HepG2 (cell line): ENCODE measurements around the gene RANGRF. TPM values are rescaled to one million over a fixed set of nuclear protein-coding genes. Genes with fewer than 3 reads are reported as not detected.

Experiments
- ATF7 ChIP-seq, 2 experiments: fragments of 450-650 bp in 1 of 2; sonication (generic) in 1 of 2; formaldehyde crosslinking in 1 of 2; IDR thresholded peaks; 2 replicates each; pipeline versions ENCODE4 v1.4.0 to v1.6.1; 2016 to 2020; ENCODE audit warnings: antibody characterized with exemption in 1 of 2, mild to moderate bottlenecking in 1 of 2, missing genetic modification reagents in 1 of 2
- CENPX ChIP-seq: sonication (generic); formaldehyde crosslinking; IDR thresholded peaks from 2 replicates; pipeline ENCODE4 v1.9.0; 2021; ENCODE audit warnings: mild to moderate bottlenecking, missing genetic modification reagents, moderate library complexity
- CREM ChIP-seq, 2 experiments: sonication (generic) in 1 of 2; formaldehyde crosslinking in 1 of 2; IDR thresholded peaks; 2 replicates each; pipeline versions ENCODE4 v1.4.0 to v1.6.1; 2016 to 2020; ENCODE audit warnings: antibody characterized with exemption in 1 of 2, mild to moderate bottlenecking in 1 of 2, missing genetic modification reagents in 1 of 2
- KDM4B ChIP-seq: sonication (generic); formaldehyde crosslinking; IDR thresholded peaks from 2 replicates; pipeline ENCODE4 v1.4.0; 2020; ENCODE audit warnings: missing genetic modification reagents
- MEIS2 ChIP-seq: sonication (generic); formaldehyde crosslinking; IDR thresholded peaks from 2 replicates; pipeline ENCODE4 v1.9.0; 2021; ENCODE audit warnings: mild to moderate bottlenecking, missing genetic modification reagents
- MLLT10 ChIP-seq: sonication (generic); formaldehyde crosslinking; IDR thresholded peaks from 2 replicates; pipeline ENCODE4 v1.4.0; 2020; ENCODE audit warnings: missing genetic modification reagents
- NFE2L2 ChIP-seq: fragments of 150-350 bp; IDR thresholded peaks from 2 replicates; pipeline ENCODE4 v1.6.1; 2014; ENCODE audit warnings: low read length
- ZKSCAN5 ChIP-seq: sonication (generic); formaldehyde crosslinking; IDR thresholded peaks from 2 replicates; pipeline ENCODE4 v1.5.1; 2020; ENCODE audit warnings: mild to moderate bottlenecking, missing genetic modification reagents
- ZNF431 ChIP-seq: sonication (generic); formaldehyde crosslinking; IDR thresholded peaks from 2 replicates; pipeline ENCODE4 v1.9.0; 2022; ENCODE audit warnings: missing genetic modification reagents, low read depth, mild to moderate bottlenecking, borderline replicate concordance
- ZNF878 ChIP-seq: sonication (generic); formaldehyde crosslinking; IDR thresholded peaks from 2 replicates; pipeline ENCODE4 v1.8.1; 2023; ENCODE audit warnings: mild to moderate bottlenecking, missing genetic modification reagents, moderate library complexity
- polyA plus RNA-seq, 8 experiments: library from polyadenylated mRNA; depleted of rRNA in 3 of 8; stranded (reverse) in 7 of 8; unstranded in 1 of 8; fragments of >200 nt; fragmentation: Illumina TruSeq in 4 of 8; extraction: Trizol in 4 of 8; gene quantifications; 2 replicates each; pipeline versions ENCODE4 v1.2.1 to v1.2.3, GENCODE V29; 2011 to 2016; ENCODE audit warnings: low read depth in 4 of 8, missing spikeins in 1 of 8, mixed read lengths in 1 of 8; ENCODE audit not compliant: insufficient read depth in 1 of 8
- total RNA-seq, 5 experiments: library from RNA; depleted of rRNA; stranded (reverse); fragments of >200 nt; fragmentation: Illumina TruSeq; extraction: Trizol; gene quantifications; 2 replicates each; pipeline ENCODE4 v1.2.3, GENCODE V29; 2016; ENCODE audit warnings: low read depth in 1 of 5
- TF ChIP-seq, protein P1 (sequence below): sonication (generic); formaldehyde crosslinking; conservative IDR thresholded peaks from 2 replicates; pipeline ENCODE4 v1.8.1; 2023; ENCODE audit warnings: missing genetic modification reagents
- TF ChIP-seq, protein P2 (sequence below): sonication (generic); formaldehyde crosslinking; conservative IDR thresholded peaks from 2 replicates; pipeline ENCODE4 v1.4.0; 2020; ENCODE audit warnings: missing genetic modification reagents
- TF ChIP-seq, protein P3 (sequence below): sonication (generic); formaldehyde crosslinking; IDR thresholded peaks from 2 replicates; pipeline ENCODE4 v1.4.0; 2020; ENCODE audit warnings: mild to moderate bottlenecking, low read depth, missing genetic modification reagents
- TF ChIP-seq, protein P4 (sequence below): sonication (generic); formaldehyde crosslinking; IDR thresholded peaks from 2 replicates; pipeline ENCODE4 v1.4.0; 2020; ENCODE audit warnings: mild to moderate bottlenecking, missing genetic modification reagents
- TF ChIP-seq, protein P5 (sequence below): fragments of 450-650 bp; IDR thresholded peaks from 2 replicates; pipeline ENCODE4 v1.6.1; 2016
- TF ChIP-seq, protein P6 (sequence below): IDR thresholded peaks from 2 replicates; pipeline ENCODE4 v1.6.1; 2012; ENCODE audit warnings: inconsistent platforms
- TF ChIP-seq, protein P7 (sequence below): sonication (generic); formaldehyde crosslinking; IDR thresholded peaks from 2 replicates; pipeline ENCODE4 v1.5.1; 2020; ENCODE audit warnings: missing genetic modification reagents, mild to moderate bottlenecking, borderline replicate concordance

The RANGRF gene
- total and polyA plus RNA-seq, 2 of the 13 experiments (the other 11 are each of a cell fraction or from before 2014, with no cell fraction given): 18.6 to 40.7 TPM

DNA sequence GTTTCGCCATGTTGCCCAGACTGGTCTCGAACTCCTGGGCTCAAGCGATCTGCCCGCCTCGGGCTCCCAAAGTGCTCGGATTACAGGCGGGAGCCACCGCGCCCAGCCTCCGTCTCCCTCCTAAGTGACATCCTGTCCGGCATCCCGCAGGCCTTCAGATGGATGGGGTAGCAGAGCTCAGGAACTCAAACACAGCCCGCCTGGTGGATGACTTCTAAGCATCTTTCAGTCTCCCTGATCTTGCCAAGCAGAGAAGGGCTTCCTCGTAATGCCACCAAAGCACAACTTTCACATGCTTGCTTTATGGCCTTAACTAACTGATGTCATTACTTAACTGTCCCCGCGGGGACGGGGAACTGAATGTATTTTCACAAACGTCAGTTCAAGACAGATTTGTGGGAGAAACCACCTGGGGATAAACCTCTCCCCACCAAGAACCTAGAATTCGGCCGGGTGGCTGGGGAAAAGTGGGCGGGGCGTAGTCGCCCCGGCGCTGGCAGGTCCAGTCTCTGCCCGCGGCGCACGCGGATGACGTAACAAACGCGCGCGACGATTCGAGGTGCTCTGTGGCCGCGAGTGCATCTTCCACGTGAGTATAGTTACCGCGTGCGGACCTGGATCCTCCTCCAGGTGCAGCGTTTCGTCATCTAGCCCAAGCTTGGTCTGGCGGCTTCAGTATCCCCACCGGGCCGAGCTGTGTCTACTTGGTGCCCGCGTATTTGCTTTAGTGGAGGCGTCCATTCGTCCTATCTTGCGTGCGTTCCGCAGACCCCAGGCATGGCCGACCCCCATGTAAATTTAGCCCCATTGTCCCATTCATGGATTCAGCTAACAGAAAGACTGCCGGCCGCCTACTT lies 39.5 kb upstream of the RANGRF start, which contains the start of gene PFAS (continued):
- TF ChIP-seq, protein P1, sequence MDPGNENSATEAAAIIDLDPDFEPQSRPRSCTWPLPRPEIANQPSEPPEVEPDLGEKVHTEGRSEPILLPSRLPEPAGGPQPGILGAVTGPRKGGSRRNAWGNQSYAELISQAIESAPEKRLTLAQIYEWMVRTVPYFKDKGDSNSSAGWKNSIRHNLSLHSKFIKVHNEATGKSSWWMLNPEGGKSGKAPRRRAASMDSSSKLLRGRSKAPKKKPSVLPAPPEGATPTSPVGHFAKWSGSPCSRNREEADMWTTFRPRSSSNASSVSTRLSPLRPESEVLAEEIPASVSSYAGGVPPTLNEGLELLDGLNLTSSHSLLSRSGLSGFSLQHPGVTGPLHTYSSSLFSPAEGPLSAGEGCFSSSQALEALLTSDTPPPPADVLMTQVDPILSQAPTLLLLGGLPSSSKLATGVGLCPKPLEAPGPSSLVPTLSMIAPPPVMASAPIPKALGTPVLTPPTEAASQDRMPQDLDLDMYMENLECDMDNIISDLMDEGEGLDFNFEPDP (CRISPR knock-in tag): 0 out of 2 replicates have a peak, but pooled peaks have one; percentile 43
- TF ChIP-seq, protein P2, sequence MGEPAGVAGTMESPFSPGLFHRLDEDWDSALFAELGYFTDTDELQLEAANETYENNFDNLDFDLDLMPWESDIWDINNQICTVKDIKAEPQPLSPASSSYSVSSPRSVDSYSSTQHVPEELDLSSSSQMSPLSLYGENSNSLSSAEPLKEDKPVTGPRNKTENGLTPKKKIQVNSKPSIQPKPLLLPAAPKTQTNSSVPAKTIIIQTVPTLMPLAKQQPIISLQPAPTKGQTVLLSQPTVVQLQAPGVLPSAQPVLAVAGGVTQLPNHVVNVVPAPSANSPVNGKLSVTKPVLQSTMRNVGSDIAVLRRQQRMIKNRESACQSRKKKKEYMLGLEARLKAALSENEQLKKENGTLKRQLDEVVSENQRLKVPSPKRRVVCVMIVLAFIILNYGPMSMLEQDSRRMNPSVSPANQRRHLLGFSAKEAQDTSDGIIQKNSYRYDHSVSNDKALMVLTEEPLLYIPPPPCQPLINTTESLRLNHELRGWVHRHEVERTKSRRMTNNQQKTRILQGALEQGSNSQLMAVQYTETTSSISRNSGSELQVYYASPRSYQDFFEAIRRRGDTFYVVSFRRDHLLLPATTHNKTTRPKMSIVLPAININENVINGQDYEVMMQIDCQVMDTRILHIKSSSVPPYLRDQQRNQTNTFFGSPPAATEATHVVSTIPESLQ: no peak
- TF ChIP-seq, protein P3, sequence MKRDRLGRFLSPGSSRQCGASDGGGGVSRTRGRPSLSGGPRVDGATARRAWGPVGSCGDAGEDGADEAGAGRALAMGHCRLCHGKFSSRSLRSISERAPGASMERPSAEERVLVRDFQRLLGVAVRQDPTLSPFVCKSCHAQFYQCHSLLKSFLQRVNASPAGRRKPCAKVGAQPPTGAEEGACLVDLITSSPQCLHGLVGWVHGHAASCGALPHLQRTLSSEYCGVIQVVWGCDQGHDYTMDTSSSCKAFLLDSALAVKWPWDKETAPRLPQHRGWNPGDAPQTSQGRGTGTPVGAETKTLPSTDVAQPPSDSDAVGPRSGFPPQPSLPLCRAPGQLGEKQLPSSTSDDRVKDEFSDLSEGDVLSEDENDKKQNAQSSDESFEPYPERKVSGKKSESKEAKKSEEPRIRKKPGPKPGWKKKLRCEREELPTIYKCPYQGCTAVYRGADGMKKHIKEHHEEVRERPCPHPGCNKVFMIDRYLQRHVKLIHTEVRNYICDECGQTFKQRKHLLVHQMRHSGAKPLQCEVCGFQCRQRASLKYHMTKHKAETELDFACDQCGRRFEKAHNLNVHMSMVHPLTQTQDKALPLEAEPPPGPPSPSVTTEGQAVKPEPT: no peak; the same call in 1 of the 2 replicates
- no peak for TF ChIP-seq ZKSCAN5 (CRISPR knock-in tag)
- TF ChIP-seq, protein P4, sequence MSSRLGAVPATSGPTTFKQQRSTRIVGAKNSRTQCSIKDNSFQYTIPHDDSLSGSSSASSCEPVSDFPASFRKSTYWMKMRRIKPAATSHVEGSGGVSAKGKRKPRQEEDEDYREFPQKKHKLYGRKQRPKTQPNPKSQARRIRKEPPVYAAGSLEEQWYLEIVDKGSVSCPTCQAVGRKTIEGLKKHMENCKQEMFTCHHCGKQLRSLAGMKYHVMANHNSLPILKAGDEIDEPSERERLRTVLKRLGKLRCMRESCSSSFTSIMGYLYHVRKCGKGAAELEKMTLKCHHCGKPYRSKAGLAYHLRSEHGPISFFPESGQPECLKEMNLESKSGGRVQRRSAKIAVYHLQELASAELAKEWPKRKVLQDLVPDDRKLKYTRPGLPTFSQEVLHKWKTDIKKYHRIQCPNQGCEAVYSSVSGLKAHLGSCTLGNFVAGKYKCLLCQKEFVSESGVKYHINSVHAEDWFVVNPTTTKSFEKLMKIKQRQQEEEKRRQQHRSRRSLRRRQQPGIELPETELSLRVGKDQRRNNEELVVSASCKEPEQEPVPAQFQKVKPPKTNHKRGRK: no peak
- TF ChIP-seq, protein P5, sequence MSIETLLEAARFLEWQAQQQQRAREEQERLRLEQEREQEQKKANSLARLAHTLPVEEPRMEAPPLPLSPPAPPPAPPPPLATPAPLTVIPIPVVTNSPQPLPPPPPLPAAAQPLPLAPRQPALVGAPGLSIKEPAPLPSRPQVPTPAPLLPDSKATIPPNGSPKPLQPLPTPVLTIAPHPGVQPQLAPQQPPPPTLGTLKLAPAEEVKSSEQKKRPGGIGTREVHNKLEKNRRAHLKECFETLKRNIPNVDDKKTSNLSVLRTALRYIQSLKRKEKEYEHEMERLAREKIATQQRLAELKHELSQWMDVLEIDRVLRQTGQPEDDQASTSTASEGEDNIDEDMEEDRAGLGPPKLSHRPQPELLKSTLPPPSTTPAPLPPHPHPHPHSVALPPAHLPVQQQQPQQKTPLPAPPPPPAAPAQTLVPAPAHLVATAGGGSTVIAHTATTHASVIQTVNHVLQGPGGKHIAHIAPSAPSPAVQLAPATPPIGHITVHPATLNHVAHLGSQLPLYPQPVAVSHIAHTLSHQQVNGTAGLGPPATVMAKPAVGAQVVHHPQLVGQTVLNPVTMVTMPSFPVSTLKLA: peak; percentile 80
- no peak for TF ChIP-seq KDM4B
- no peak for TF ChIP-seq CENPX (CRISPR knock-in tag)
- TF ChIP-seq MEIS2: no peak; the same call in 1 of the 2 replicates
- TF ChIP-seq, protein P6, sequence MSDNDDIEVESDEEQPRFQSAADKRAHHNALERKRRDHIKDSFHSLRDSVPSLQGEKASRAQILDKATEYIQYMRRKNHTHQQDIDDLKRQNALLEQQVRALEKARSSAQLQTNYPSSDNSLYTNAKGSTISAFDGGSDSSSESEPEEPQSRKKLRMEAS: peak; percentile 99
- TF ChIP-seq ATF7 (IDR thresholded peaks at IDR 0.05): peak; percentile 92
- TF ChIP-seq ATF7 (CRISPR knock-in tag; IDR thresholded peaks at IDR 0.05): peak; percentile 68; the same call in 1 of the 2 replicates
- TF ChIP-seq ZNF431 (CRISPR knock-in tag): peak; percentile 84
- TF ChIP-seq NFE2L2: no peak
- TF ChIP-seq, protein P7, sequence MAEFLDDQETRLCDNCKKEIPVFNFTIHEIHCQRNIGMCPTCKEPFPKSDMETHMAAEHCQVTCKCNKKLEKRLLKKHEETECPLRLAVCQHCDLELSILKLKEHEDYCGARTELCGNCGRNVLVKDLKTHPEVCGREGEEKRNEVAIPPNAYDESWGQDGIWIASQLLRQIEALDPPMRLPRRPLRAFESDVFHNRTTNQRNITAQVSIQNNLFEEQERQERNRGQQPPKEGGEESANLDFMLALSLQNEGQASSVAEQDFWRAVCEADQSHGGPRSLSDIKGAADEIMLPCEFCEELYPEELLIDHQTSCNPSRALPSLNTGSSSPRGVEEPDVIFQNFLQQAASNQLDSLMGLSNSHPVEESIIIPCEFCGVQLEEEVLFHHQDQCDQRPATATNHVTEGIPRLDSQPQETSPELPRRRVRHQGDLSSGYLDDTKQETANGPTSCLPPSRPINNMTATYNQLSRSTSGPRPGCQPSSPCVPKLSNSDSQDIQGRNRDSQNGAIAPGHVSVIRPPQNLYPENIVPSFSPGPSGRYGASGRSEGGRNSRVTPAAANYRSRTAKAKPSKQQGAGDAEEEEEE: 0 out of 2 replicates have a peak, but pooled peaks have one; percentile 77
- TF ChIP-seq CREM (IDR thresholded peaks at IDR 0.05): peak; percentile 99
- peak; percentile 90 for TF ChIP-seq CREM (CRISPR knock-in tag; IDR thresholded peaks at IDR 0.05)
- TF ChIP-seq ZNF878 (CRISPR knock-in tag): no peak
- no peak for TF ChIP-seq MLLT10
